Testis (tissue), 3 donors: ENCODE results near the gene MYLIP. TPM values are rescaled to one million over a fixed set of nuclear protein-coding genes. Genes with fewer than 3 reads are reported as not detected.

ENCODE experiments used
- DNase-seq: peaks from one replicate; pipeline ENCODE4 v3.0.0-alpha.2; 2019
- H3K27ac ChIP-seq, 2 donors: fragments of 200-600 bp; sonication (generic); one replicate each; pipeline ENCODE4 v1.5.1; 2019
- H3K27me3 ChIP-seq: fragments of 200-600 bp; sonication (generic); one replicate; pipeline ENCODE4 v1.5.1; 2019
- H3K36me3 ChIP-seq: fragments of 200-600 bp; sonication (generic); one replicate; pipeline ENCODE4 v1.5.1; 2017; ENCODE audit warnings: low read depth; ENCODE audit errors: missing control alignments
- H3K4me1 ChIP-seq: fragments of 200-600 bp; sonication (generic); one replicate; pipeline ENCODE4 v1.5.1; 2019
- H3K4me3 ChIP-seq, 2 donors: fragments of 200-600 bp; sonication (generic); one replicate each; pipeline ENCODE4 v1.5.1; 2017 to 2019
- H3K9me3 ChIP-seq: fragments of 200-600 bp; sonication (generic); one replicate; pipeline ENCODE4 v1.5.1; 2017
- POLR2A ChIP-seq: fragments of 450-650 bp; IDR thresholded peaks from one replicate; pipeline ENCODE4 v1.6.1; 2017; ENCODE audit warnings: antibody characterized with exemption, mild to moderate bottlenecking, moderate library complexity
- WGBS, 2 donors: methylation state at CpG; one replicate each; pipeline ENCODE4 v1.1.5; 2018; 5-methylcytosine and 5-hydroxymethylcytosine counted together
- intact Hi-C: fragments of 100-400 bp; cut with DNase I; formaldehyde crosslinking; loops from one replicate; pipeline ENCODE4 v1.15.1; 2023; ENCODE audit warnings: low total_unique reads
- polyA plus RNA-seq: library from polyadenylated mRNA; stranded (reverse); fragments of 350-450 nt; fragmentation: Illumina TruSeq; extraction: RNeasy Lipid Tissue Mini Kit (QIAGEN cat#74804); gene quantifications from one replicate; pipeline ENCODE4 v1.2.3, GENCODE V29; 2014; ENCODE audit warnings: low read depth, low replicate concordance; ENCODE audit not compliant: insufficient read depth
- total RNA-seq, 2 donors: library from RNA; depleted of rRNA; stranded (reverse); fragments of >200 nt; gene quantifications; one replicate each; pipeline ENCODE4 v1.2.3, GENCODE V29; 2016
- TF ChIP-seq, protein P1 (sequence below), 3 experiments: fragments of 450-650 bp in 2 of 3; fragments of 200-600 bp in 1 of 3; sonication (generic) in 1 of 3; IDR thresholded peaks; one replicate each; pipeline ENCODE4 v1.5.1; 2016 to 2019; ENCODE audit warnings: antibody characterized with exemption in 3 of 3, mild to moderate bottlenecking in 2 of 3, moderate library complexity in 1 of 3

Gene MYLIP
- total and polyA plus RNA-seq, 3 donors from 2014 or later = 39.1 to 48.1 (median 45.0) TPM

DNA sequence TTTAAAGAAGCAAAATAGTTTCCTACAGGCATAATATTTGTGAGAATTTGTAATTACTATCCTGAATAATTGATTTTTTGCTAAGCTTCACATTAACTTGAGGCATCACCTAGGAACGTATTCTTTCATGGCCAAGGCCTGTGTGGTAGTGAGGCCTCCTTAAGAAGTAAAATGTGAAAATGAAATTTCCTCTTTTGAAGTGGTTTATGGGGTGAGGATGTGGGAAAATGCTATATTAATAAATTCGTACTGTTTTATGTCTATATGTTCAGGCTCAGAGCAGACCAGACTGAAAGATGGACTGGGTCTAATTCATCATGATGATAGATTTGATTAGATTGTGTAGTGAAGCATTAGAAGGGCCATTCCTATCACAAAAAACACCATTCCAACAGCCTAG lies 33.1 kb downstream of the MYLIP start:
- no peaks in the 10 kb centered on the region for H3K9me3 ChIP-seq
- WGBS, 2 donors = 93 to 96% methylated on average over 2 of the region's 2 CpGs
- H3K27me3 ChIP-seq = no peaks in the 10 kb centered on the region

DNA sequence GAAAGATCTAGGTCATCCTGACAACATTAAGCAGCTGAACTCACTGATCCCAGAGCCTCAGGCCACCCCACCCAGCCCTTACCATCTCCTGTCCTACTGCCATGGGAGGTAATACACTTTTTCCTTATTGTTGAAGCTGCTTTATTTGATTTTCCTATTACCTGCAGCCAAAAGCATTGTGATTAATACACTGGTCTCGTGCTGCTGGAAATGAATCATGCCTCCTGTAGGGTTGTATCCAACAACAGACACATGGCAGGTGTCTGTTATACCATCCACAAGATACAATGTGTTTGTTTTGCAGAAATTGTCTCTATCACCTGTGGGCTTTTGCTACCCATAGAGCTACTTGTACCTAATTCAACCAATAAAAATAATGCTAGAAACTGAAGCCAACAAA lies 34.2 kb downstream of the MYLIP start:
- intact Hi-C loops = no loop called here

More for the DNA sequence above, 33.1 kb downstream of the MYLIP start:
- no peak for DNase-seq
- H3K36me3 ChIP-seq = no peaks in the 10 kb centered on the region
- H3K27ac ChIP-seq = no peak overlapping the region
- H3K4me1 ChIP-seq = no peaks in the 10 kb centered on the region
- no peak overlapping the region for H3K4me3 ChIP-seq
- TF ChIP-seq POLR2A = no peak
- TF ChIP-seq, protein P1, sequence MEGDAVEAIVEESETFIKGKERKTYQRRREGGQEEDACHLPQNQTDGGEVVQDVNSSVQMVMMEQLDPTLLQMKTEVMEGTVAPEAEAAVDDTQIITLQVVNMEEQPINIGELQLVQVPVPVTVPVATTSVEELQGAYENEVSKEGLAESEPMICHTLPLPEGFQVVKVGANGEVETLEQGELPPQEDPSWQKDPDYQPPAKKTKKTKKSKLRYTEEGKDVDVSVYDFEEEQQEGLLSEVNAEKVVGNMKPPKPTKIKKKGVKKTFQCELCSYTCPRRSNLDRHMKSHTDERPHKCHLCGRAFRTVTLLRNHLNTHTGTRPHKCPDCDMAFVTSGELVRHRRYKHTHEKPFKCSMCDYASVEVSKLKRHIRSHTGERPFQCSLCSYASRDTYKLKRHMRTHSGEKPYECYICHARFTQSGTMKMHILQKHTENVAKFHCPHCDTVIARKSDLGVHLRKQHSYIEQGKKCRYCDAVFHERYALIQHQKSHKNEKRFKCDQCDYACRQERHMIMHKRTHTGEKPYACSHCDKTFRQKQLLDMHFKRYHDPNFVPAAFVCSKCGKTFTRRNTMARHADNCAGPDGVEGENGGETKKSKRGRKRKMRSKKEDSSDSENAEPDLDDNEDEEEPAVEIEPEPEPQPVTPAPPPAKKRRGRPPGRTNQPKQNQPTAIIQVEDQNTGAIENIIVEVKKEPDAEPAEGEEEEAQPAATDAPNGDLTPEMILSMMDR (IDR thresholded peaks at IDR 0.05) = no peak
- intact Hi-C loops = no loop called here

DNA sequence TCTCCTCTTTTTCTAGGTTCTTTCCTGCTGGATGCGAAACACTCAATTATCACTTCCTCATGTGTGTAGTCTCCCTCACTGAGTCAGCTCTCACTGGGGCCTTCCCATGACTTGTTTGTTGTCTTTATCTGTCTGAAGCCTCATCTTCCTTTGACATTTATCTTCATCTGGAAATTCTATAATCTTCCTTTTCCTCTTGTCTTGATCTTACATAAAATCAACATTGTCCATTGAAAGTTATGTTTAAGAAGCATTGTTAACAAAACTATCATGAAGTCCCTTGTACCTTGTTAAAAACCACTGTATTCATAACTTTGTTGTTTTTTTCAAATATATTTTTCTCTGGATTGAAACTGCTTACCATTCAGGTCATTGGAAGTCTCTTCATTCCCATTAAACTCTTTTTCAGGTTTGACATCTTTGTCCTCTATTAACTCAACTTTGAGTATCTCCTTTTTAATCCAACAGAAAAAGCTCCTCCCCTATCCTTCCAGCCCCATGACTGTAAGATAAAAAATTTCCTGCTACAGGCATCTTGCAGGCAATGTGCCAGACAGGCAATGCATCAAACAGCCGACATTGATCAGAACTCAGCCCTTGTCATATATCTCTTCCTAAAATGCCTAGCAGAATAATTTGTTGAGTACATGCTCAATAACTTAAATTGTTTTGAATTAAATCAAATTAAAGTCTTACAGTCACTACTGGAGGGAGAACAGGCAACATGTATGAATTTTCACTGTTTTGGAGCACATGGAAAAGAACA lies 34.8 kb downstream of the MYLIP start:
- intact Hi-C loops = no loop called here
- TF ChIP-seq, protein P1 (IDR thresholded peaks at IDR 0.05) = no peak
- no peak for TF ChIP-seq POLR2A
- no peaks in the 10 kb centered on the region for H3K36me3 ChIP-seq
- no peaks in the 10 kb centered on the region for H3K27me3 ChIP-seq
- WGBS, 2 donors = 70 to 86% methylated on average over 2 of the region's 2 CpGs
- no peaks in the 10 kb centered on the region for H3K9me3 ChIP-seq
- DNase-seq = no peak
- no peak overlapping the region for H3K27ac ChIP-seq
- no peak overlapping the region for H3K4me3 ChIP-seq
- no peaks in the 10 kb centered on the region for H3K4me1 ChIP-seq

More for the DNA sequence above, 34.2 kb downstream of the MYLIP start:
- TF ChIP-seq POLR2A = no peak
- TF ChIP-seq, protein P1 (IDR thresholded peaks at IDR 0.05) = no peak
- H3K36me3 ChIP-seq = no peaks in the 10 kb centered on the region
- no peaks in the 10 kb centered on the region for H3K27me3 ChIP-seq
- no peaks in the 10 kb centered on the region for H3K4me1 ChIP-seq
- H3K27ac ChIP-seq = no peak overlapping the region
- H3K9me3 ChIP-seq = no peaks in the 10 kb centered on the region
- no peak for DNase-seq
- 89 to 92% methylated on average over 1 of the region's 1 CpG for WGBS, 2 donors
- H3K4me3 ChIP-seq = no peak overlapping the region

DNA sequence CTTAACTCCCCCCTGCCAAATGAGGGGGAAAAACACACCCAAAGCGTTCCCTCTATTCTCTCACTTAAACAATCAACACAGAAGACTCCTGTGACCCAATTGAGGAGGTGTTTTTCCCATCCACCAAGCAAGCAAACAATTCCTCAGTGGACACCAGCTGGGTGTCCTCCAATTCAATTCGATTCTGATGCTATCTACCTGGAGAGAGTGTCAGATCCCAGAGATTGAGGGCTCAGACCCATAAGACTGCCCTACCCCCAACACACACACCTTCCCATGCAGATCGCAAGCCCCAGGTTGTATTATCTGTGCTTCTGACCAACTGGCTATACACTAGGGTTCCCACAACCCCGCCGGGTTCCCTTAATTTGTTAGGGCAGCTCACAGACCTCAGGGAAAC lies 36.8 kb downstream of the MYLIP start:
- WGBS, 2 donors = 92 to 94% methylated on average over 5 of the region's 5 CpGs
- intact Hi-C loops = no loop called here
- no peak for DNase-seq
- no peaks in the 10 kb centered on the region for H3K9me3 ChIP-seq
- TF ChIP-seq, protein P1 (IDR thresholded peaks at IDR 0.05) = no peak
- no peak for TF ChIP-seq POLR2A
- no peak overlapping the region for H3K27ac ChIP-seq
- H3K4me3 ChIP-seq = no peak overlapping the region
- H3K36me3 ChIP-seq = no peaks in the 10 kb centered on the region
- H3K27me3 ChIP-seq = no peaks in the 10 kb centered on the region
- H3K4me1 ChIP-seq = no peaks in the 10 kb centered on the region
